CD4-positive, CD25-positive, alpha-beta regulatory T cell (primary cell): ENCODE measurements around the gene MSANTD2. TPM values are rescaled to one million over a fixed set of nuclear protein-coding genes. Genes with fewer than 3 reads are reported as not detected.
A peak's percentile ranks its signal among the peaks of the same experiment; 100 is the strongest.

Experiments used
- ATAC-seq, 2 donors: fragments of 150-1000 bp; cut with Tn5 transposase; one replicate each; pipeline ENCODE4 v1.10.0; 2021; ENCODE audit warnings: low read depth in 2 of 2, moderate number of reproducible peaks in 2 of 2, moderate library complexity in 1 of 2
- DNase-seq, 3 donors: peaks; one replicate each; pipeline versions ENCODE4 v3.0.0 to v3.0.0-alpha.2; 2012 to 2022; ENCODE audit warnings: mixed read lengths in 1 of 3
- H3K27ac ChIP-seq: one replicate; pipeline ENCODE4 v1.7.0; 2013; ENCODE audit warnings: mild to moderate bottlenecking, low read length; ENCODE audit not compliant: insufficient read depth, poor library complexity, severe bottlenecking
- H3K27me3 ChIP-seq: one replicate; pipeline ENCODE4 v1.7.0; 2013; ENCODE audit warnings: low read length; ENCODE audit not compliant: control insufficient read depth, insufficient read depth
- H3K36me3 ChIP-seq: one replicate; pipeline ENCODE4 v1.7.0; 2013; ENCODE audit warnings: mild to moderate bottlenecking, low read length, moderate library complexity; ENCODE audit not compliant: control insufficient read depth, insufficient read depth
- H3K4me1 ChIP-seq: 2 replicates; pipeline ENCODE4 v1.7.0; 2013; ENCODE audit warnings: mild to moderate bottlenecking, low read length; ENCODE audit not compliant: insufficient read depth, control insufficient read depth, poor library complexity, severe bottlenecking
- H3K4me3 ChIP-seq: one replicate; pipeline ENCODE4 v1.7.0; 2013; ENCODE audit warnings: low read depth, mild to moderate bottlenecking, low read length, moderate library complexity
- H3K9me3 ChIP-seq, 2 experiments: 1 replicate in 1 of 2; 2 replicates in 1 of 2; pipeline ENCODE4 v1.7.0; 2013; ENCODE audit warnings: low read length in 2 of 2, mild to moderate bottlenecking in 1 of 2, moderate library complexity in 1 of 2; ENCODE audit not compliant: control insufficient read depth in 2 of 2
- H3K27ac Mint-ChIP-seq, 3 donors: one replicate each; pipeline ENCODE4 v1.8.0; 2020 to 2022; ENCODE audit warnings: mild to moderate bottlenecking in 3 of 3, mixed read lengths in 3 of 3, moderate library complexity in 2 of 3
- H3K27me3 Mint-ChIP-seq: one replicate; pipeline ENCODE4 v1.8.0; 2022; ENCODE audit warnings: mild to moderate bottlenecking, mixed read lengths
- H3K36me3 Mint-ChIP-seq: one replicate; pipeline ENCODE4 v1.8.0; 2020; ENCODE audit warnings: mixed read lengths
- H3K4me1 Mint-ChIP-seq, 4 donors: one replicate each; pipeline ENCODE4 v1.8.0; 2020 to 2022; ENCODE audit warnings: mixed read lengths in 4 of 4, mild to moderate bottlenecking in 1 of 4
- H3K4me3 Mint-ChIP-seq, 4 donors: one replicate each; pipeline ENCODE4 v1.8.0; 2020 to 2022; ENCODE audit warnings: mild to moderate bottlenecking in 4 of 4, mixed read lengths in 4 of 4, moderate library complexity in 3 of 4
- H3K9me3 Mint-ChIP-seq, 7 donors: one replicate each; pipeline ENCODE4 v1.8.0; 2020 to 2022; ENCODE audit warnings: mixed read lengths in 7 of 7, mild to moderate bottlenecking in 3 of 7, moderate library complexity in 2 of 7
- polyA plus RNA-seq, 4 donors: library from polyadenylated mRNA; unstranded; fragments of 300-500 nt; fragmentation: Illumina TruSeq; gene quantifications; one replicate each; pipeline ENCODE4 v1.2.3, GENCODE V29; 2021
- total RNA-seq: library from RNA; stranded (reverse); gene quantifications from one replicate; pipeline ENCODE4 v1.2.3, GENCODE V29; 2022

MSANTD2 gene
- total and polyA plus RNA-seq, 5 donors from 2014 or later, result 1.9 to 10.0 (median 4.2) TPM

GRCh38 chr11:124801636-124802312, 1.6 kb upstream of the MSANTD2 start:
- Histone ChIP-seq H3K27ac (no peak overlapping the region), H3K4me3 (no peak overlapping the region), H3K36me3 (no peaks in the 10 kb centered on the region), H3K4me1 (peaks cover 22% of the 10 kb centered on the region), H3K9me3 (no peaks in the 10 kb centered on the region), H3K27me3 (no peaks in the 10 kb centered on the region)
- no peaks in the 10 kb centered on the region for H3K9me3 Mint-ChIP-seq
- ATAC-seq (no peak), DNase-seq (no peak)
- peak overlapping the region; percentile 77 to 96 (median 89) for H3K4me3 Mint-ChIP-seq
- peaks cover 16% of the 10 kb centered on the region for H3K36me3 Mint-ChIP-seq
- peak overlapping the region in 2 of 3 donors; percentile 79 to 92 for H3K27ac Mint-ChIP-seq
- H3K27me3 Mint-ChIP-seq, result no peaks in the 10 kb centered on the region
- H3K4me1 Mint-ChIP-seq, result peaks cover 18 to 30% (median 25%) of the 10 kb centered on the region in 4 donors

DNA sequence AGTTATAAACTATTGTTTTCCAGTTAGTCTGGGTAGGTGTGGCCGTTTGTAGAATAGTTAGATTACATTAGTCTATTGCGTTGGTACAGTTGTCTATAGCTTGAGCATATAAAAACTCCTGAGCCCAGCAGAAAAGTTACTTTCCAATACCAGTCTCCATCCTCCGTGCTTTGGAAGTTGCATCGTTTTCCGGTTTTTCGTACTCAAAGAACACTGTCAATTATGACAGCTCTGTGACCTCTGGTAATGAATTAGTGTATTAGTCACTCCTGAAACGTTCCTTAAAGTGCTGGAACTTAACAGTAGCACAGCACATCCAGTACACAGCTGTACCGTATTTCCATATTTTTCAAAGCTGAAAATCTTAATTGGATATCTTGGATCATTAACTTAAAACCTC, 808 bp upstream of the MSANTD2 start:
- Mint-ChIP-seq H3K9me3 (no peaks in the 10 kb centered on the region), H3K27ac (peak overlapping the region; percentile 92 to 95 (median 94)), H3K4me1 (peaks cover 18 to 33% (median 28%) of the 10 kb centered on the region in 4 donors), H3K36me3 (peaks cover 12% of the 10 kb centered on the region), H3K4me3 (peak overlapping the region; percentile 88 to 96 (median 90)), H3K27me3 (no peaks in the 10 kb centered on the region)
- Histone ChIP-seq H3K4me3 (peak overlapping the region; percentile 85), H3K4me1 (peaks cover 22% of the 10 kb centered on the region), H3K9me3 (no peaks in the 10 kb centered on the region), H3K36me3 (no peaks in the 10 kb centered on the region), H3K27me3 (no peaks in the 10 kb centered on the region), H3K27ac (peak overlapping the region; percentile 93)
- DNase-seq, result no peak
- no peak for ATAC-seq

DNA sequence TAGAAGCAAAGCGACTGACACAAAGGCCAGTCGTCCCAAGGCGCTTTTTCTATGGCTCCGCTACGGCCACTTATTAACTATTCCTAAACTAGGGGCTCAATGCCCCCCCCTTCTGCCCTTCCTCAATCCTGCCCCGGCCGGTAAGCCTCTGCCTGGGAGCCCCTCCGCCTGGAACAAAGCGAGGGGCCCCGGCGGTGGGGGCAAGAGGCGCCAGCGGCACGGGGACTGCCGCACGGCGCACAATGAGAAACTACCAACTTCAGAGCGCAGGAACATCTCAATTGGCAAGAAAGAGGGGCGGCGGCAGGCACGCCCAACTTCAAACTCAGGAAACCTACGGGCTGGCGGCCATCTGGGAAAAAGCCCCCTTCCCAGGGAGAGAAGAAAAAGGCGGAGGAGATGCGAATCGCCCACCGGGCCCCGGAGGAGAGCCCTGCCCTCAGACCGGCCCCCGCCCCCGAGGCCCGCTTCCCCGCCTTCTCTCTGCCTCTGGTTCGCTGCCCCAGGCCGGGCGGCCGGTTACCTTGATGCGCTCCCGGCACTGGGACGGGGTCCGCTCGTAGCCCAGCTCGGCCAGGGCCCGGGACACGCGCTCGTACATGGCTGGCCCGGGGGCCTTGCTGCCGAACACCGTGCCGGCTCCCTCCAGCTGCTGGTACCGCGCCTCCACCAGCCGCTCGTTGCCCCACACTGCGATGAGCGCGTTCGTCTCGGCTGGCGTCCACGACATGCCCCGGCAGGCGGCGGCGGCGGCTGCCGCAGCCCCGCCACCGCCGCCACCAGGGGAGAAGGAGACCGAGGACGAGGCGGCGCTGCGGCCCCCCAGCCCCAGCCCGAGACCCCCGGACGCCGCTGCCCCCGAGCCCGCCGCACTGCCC, 619 bp downstream of the MSANTD2 start:
- Histone ChIP-seq H3K27ac (peak overlapping the region; percentile 93), H3K9me3 (no peaks in the 10 kb centered on the region), H3K27me3 (no peaks in the 10 kb centered on the region), H3K4me1 (peaks cover 22% of the 10 kb centered on the region), H3K36me3 (no peaks in the 10 kb centered on the region), H3K4me3 (peak overlapping the region; percentile 87)
- Mint-ChIP-seq H3K27me3 (no peaks in the 10 kb centered on the region), H3K4me1 (peaks cover 23 to 39% (median 28%) of the 10 kb centered on the region in 4 donors), H3K27ac (peak overlapping the region; percentile 92 to 97 (median 93)), H3K36me3 (no peaks in the 10 kb centered on the region), H3K9me3 (no peaks in the 10 kb centered on the region), H3K4me3 (peak overlapping the region; percentile 85 to 96 (median 96))
- ATAC-seq, result peak; percentile 45 to 60
- DNase-seq, result peak; percentile 44 to 58 (median 50)

- peak overlapping the region; percentile 85 to 96 (median 96) for H3K4me3 Mint-ChIP-seq
- no peaks in the 10 kb centered on the region for H3K36me3 ChIP-seq
- H3K4me1 Mint-ChIP-seq, result peaks cover 23 to 41% (median 30%) of the 10 kb centered on the region in 4 donors
- H3K4me1 ChIP-seq, result peaks cover 22% of the 10 kb centered on the region
- no peaks in the 10 kb centered on the region for H3K27me3 Mint-ChIP-seq
- ATAC-seq, result no peak
- peak overlapping the region; percentile 93 for H3K27ac ChIP-seq
- H3K27ac Mint-ChIP-seq, result peak overlapping the region; percentile 65 to 93 (median 92)
- DNase-seq, result peak in 2 of 3 donors; percentile 3 to 36
- no peaks in the 10 kb centered on the region for H3K27me3 ChIP-seq
- no peaks in the 10 kb centered on the region for H3K9me3 ChIP-seq
- no peaks in the 10 kb centered on the region for H3K36me3 Mint-ChIP-seq
- H3K9me3 Mint-ChIP-seq, result no peaks in the 10 kb centered on the region
- H3K4me3 ChIP-seq, result peak overlapping the region; percentile 87
Measured at GRCh38 chr11:124798991-124799347, 1.2 kb downstream of the MSANTD2 start.

- no peaks in the 10 kb centered on the region for H3K27me3 ChIP-seq
- H3K4me1 Mint-ChIP-seq, result peaks cover 29 to 54% (median 41%) of the 10 kb centered on the region in 4 donors
Measured at GRCh38 chr11:124796312-124796711, 3.9 kb downstream of the MSANTD2 start.

DNA sequence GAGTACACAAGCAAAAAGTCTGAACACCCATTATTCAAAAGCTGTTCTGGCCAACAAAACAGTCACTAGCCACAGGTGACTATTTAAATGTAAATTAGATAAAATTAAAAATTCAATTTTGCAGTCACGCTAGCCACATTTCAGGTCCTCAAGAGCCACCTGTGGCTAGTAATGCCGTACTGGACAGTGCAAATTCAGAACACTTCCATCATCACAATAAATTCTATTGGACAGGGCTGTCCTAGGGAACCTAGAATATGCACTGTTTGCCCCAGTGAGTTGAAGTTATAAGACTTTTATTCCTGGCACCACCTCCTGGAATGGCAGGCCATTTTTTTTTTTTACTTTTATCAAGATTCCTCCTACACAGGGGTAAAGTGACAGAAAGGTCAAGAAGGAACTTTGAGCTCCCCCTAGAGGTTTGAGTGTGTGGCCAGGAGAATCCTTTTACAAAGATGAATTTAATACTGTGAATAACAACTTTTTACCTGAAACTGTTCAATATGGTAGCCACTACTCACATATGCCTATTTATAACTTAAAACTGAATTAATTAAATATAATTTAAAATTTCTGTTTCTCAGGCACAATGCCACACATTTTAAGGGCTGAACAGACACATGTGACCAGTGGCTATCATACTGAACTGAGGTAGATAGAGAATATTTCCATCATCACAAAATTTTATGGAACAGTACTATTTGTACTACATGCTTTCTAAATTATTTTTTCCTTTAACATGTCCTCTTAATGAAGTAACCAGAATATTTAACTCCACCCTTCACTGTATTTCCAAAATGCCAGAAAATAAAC, 6.5 kb downstream of the MSANTD2 start:
- no peak overlapping the region for H3K4me3 ChIP-seq
- no peaks in the 10 kb centered on the region for H3K27me3 ChIP-seq
- no peaks in the 10 kb centered on the region for H3K9me3 ChIP-seq
- Mint-ChIP-seq H3K4me1 (peaks cover 23 to 46% (median 37%) of the 10 kb centered on the region in 4 donors), H3K27ac (no peak overlapping the region), H3K4me3 (no peak overlapping the region), H3K36me3 (peaks cover 8% of the 10 kb centered on the region), H3K27me3 (no peaks in the 10 kb centered on the region), H3K9me3 (no peaks in the 10 kb centered on the region)
- ATAC-seq (peak in 1 of 2 donors; percentile 55), DNase-seq (peak in 2 of 3 donors; percentile 37 to 67)
- H3K4me1 ChIP-seq, result peaks cover 14% of the 10 kb centered on the region
- H3K36me3 ChIP-seq, result no peaks in the 10 kb centered on the region
- H3K27ac ChIP-seq, result no peak overlapping the region

More at GRCh38 chr11:124796312-124796711, 3.9 kb downstream of the MSANTD2 start:
- Mint-ChIP-seq H3K36me3 (peaks cover 8% of the 10 kb centered on the region), H3K27me3 (no peaks in the 10 kb centered on the region), H3K27ac (no peak overlapping the region), H3K4me3 (peak overlapping the region in 1 of 4 donors; percentile 21), H3K9me3 (no peaks in the 10 kb centered on the region)
- no peaks in the 10 kb centered on the region for H3K36me3 ChIP-seq
- no peak overlapping the region for H3K4me3 ChIP-seq
- no peaks in the 10 kb centered on the region for H3K9me3 ChIP-seq
- ATAC-seq, result no peak
- H3K4me1 ChIP-seq, result peaks cover 32% of the 10 kb centered on the region
- DNase-seq, result no peak
- no peak overlapping the region for H3K27ac ChIP-seq

DNA sequence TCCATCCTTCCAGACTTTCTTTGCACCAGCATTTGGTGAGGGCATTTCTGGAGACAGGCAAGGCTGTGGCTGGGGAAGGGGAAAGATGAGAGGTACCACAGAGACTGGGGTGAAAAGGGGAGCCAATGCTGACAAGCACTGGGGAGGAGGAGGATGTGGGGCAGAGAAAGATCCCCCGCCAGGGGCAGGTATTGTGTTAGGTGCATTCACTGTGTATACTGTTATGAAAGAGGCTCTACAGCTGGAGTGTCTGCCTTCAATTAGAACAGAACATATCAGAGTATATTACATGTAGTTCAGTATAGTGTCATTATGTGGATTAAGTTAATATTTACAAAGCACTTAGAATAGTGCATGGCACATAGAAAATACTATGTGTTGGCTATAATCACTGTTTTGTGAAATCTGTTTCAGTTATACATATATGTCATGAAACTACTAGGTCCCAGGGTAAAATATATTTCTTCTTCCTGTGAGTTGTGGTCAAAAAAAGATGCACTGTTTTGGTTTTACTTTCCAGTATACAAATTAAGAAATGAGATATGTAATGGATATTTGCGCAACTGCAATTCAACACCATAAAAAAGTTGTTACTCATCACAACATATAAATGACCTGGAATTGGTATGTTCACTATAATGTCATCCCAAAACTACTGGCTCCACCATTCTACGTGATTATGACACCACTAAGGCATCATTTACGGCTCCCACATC, 8.4 kb downstream of the MSANTD2 start:
- ATAC-seq (no peak), DNase-seq (peak in 1 of 3 donors; percentile 2)
- Mint-ChIP-seq H3K4me3 (no peak overlapping the region), H3K9me3 (no peaks in the 10 kb centered on the region), H3K27me3 (no peaks in the 10 kb centered on the region), H3K27ac (peak overlapping the region in 1 of 3 donors; percentile 53), H3K36me3 (peaks cover 8% of the 10 kb centered on the region), H3K4me1 (peaks cover 20 to 40% (median 30%) of the 10 kb centered on the region in 4 donors)
- Histone ChIP-seq H3K36me3 (no peaks in the 10 kb centered on the region), H3K4me1 (peaks cover 10% of the 10 kb centered on the region), H3K4me3 (no peak overlapping the region), H3K9me3 (no peaks in the 10 kb centered on the region), H3K27ac (no peak overlapping the region), H3K27me3 (no peaks in the 10 kb centered on the region)
